HCT116 (cell line): ENCODE results near the gene TRIM68.

Experiments used
- CTCF ChIP-seq, 3 experiments: fragments of 200-600 bp in 1 of 3; sonication (generic) in 1 of 3; IDR thresholded peaks in 2 of 3; conservative IDR thresholded peaks in 1 of 3; 2 replicates each; pipeline ENCODE4 v1.5.1; 2012 to 2017; ENCODE audit warnings: low read depth in 2 of 3, low read length in 2 of 3, antibody characterized with exemption in 1 of 3, borderline replicate concordance in 1 of 3, control low read depth in 1 of 3, mild to moderate bottlenecking in 1 of 3, mixed read lengths in 1 of 3, mixed run types in 1 of 3, moderate library complexity in 1 of 3; ENCODE audit not compliant: insufficient read depth in 1 of 3
- POLR2A ChIP-seq: IDR thresholded peaks from 2 replicates; pipeline ENCODE4 v1.7.0; 2011; ENCODE audit warnings: borderline replicate concordance; ENCODE audit not compliant: insufficient read depth, insufficient read length; ENCODE audit errors: extremely low read depth
- POLR2AphosphoS5 ChIP-seq: IDR thresholded peaks from 2 replicates; pipeline ENCODE4 v1.6.1; 2011; ENCODE audit warnings: mild to moderate bottlenecking, low read depth, low read length, moderate library complexity
- RAD21 ChIP-seq: IDR thresholded peaks from 2 replicates; pipeline ENCODE4 v1.6.1; 2012; ENCODE audit warnings: low read depth, mild to moderate bottlenecking

- no peak for TF ChIP-seq POLR2A
- TF ChIP-seq POLR2AphosphoS5: no peak
- TF ChIP-seq CTCF (IDR thresholded peaks at IDR 0.05 in 2 of 3, conservative IDR thresholded peaks at IDR 0.05 in 1 of 3; ENCODE audit: borderline replicate concordance in 1 of 3, insufficient read depth in 1 of 3, low read depth in 2 of 3, low read length in 2 of 3): no peak
- TF ChIP-seq RAD21: no peak
These were observed 48.2 kb downstream of the TRIM68 start for GRCh38 chr11:4559527-4560440.
